Activated CD8-positive, alpha-beta memory T cell treated with anti-CD3 and anti-CD28 coated beads, Interleukin-2, amount 10 ng/mL, durations not matched to agents 7 days and 5 days (primary cell): ENCODE results near the gene ZNF326. TPM values are rescaled to one million over a fixed set of nuclear protein-coding genes. Genes with fewer than 3 reads are reported as not detected.
"Not testable (repeated sequence)": the region's sequence is repeated elsewhere in the genome, so short reads cannot be mapped to it uniquely, and the experiment has no call there.

ENCODE experiments used
- ATAC-seq: fragments of 150-1000 bp; cut with Tn5 transposase; one replicate; pipeline ENCODE4 v1.10.0; 2021; ENCODE audit warnings: moderate library complexity
- CTCF ChIA-PET: fragments of 350-600 bp; sonication (Branson Sonifier 250); formaldehyde crosslinking; loops from one replicate; lab custom pipeline; 2021; ENCODE audit warnings: antibody characterized with exemption; lab: Charles Lee
- DNase-seq: peaks from one replicate; pipeline ENCODE4 v3.0.0-alpha.2; 2020
- H3K27ac Mint-ChIP-seq: one replicate; pipeline ENCODE4 v1.8.0; 2021; ENCODE audit warnings: mild to moderate bottlenecking, mixed read lengths
- H3K27me3 Mint-ChIP-seq: one replicate; pipeline ENCODE4 v1.8.0; 2021; ENCODE audit warnings: mixed read lengths
- H3K36me3 Mint-ChIP-seq: one replicate; pipeline ENCODE4 v1.8.0; 2021; ENCODE audit warnings: mild to moderate bottlenecking, mixed read lengths
- H3K4me1 Mint-ChIP-seq: one replicate; pipeline ENCODE4 v1.8.0; 2021; ENCODE audit warnings: mixed read lengths
- H3K4me3 Mint-ChIP-seq: one replicate; pipeline ENCODE4 v1.8.0; 2021; ENCODE audit warnings: mild to moderate bottlenecking, moderate library complexity, mixed read lengths
- H3K9me3 Mint-ChIP-seq: one replicate; pipeline ENCODE4 v1.8.0; 2022; ENCODE audit warnings: low read depth, mixed read lengths
- total RNA-seq, 2 experiments: library from RNA; stranded (reverse); gene quantifications; one replicate each; pipeline ENCODE4 v1.2.3, GENCODE V29; 2021

ZNF326 gene
- total RNA-seq, 2 experiments from 2014 or later = 16.3 to 19.9 TPM

DNA sequence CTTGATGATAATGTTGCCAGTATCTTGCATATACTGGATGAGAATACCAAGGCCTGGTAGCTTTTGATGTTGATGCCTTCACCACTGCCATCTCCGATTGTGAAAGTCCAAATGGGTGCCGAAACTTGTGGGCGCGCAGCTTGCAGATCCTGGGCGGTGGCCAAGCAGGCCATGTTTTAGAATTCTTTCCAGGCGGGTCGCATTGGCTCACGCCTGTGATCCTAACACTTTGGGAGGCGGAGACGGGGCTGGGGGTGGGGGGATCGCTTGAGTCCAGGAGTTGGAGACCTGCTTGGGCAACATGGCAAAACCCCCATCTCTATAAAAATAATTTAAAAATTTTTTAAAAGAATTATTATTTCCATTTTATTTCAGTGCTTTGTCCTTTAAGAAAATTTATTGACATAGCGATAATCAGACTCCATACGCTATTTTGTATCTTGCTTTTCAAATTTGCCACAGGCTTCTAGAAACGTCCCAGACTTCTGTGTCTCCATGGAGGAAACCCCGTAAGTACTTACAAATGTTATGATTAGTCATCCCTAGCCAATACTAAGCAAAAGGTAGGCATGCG, 592 bp upstream of the ZNF326 start:
- Mint-ChIP-seq H3K4me1 (peaks cover 35% of the 10 kb centered on the region), H3K36me3 (peaks cover 10% of the 10 kb centered on the region), H3K27me3 (peaks cover 17% of the 10 kb centered on the region), H3K27ac (peak overlapping the region; percentile 92), H3K4me3 (peak overlapping the region; percentile 93), H3K9me3 (no peaks in the 10 kb centered on the region)
- no peak for DNase-seq
- no peak for ATAC-seq
- CTCF ChIA-PET = interaction anchor here (2.6 kb wide), 1 partner anchor 151 kb away, joined by 9 read pairs; no protein-coding TSS in a partner anchor

- Mint-ChIP-seq H3K27me3 (peaks cover 9% of the 10 kb centered on the region), H3K9me3 (no peaks in the 10 kb centered on the region), H3K36me3 (peaks cover 16% of the 10 kb centered on the region), H3K4me1 (peaks cover 37% of the 10 kb centered on the region), H3K27ac (peak overlapping the region; percentile 95), H3K4me3 (peak overlapping the region; percentile 93)
- DNase-seq = no peak
- no peak for ATAC-seq
- CTCF ChIA-PET = interaction anchor here (2.6 kb wide), 1 partner anchor 152 kb away, joined by 9 read pairs; no protein-coding TSS in a partner anchor
Observed at GRCh38 chr1:89995598-89996449, 914 bp downstream of the ZNF326 start.

DNA sequence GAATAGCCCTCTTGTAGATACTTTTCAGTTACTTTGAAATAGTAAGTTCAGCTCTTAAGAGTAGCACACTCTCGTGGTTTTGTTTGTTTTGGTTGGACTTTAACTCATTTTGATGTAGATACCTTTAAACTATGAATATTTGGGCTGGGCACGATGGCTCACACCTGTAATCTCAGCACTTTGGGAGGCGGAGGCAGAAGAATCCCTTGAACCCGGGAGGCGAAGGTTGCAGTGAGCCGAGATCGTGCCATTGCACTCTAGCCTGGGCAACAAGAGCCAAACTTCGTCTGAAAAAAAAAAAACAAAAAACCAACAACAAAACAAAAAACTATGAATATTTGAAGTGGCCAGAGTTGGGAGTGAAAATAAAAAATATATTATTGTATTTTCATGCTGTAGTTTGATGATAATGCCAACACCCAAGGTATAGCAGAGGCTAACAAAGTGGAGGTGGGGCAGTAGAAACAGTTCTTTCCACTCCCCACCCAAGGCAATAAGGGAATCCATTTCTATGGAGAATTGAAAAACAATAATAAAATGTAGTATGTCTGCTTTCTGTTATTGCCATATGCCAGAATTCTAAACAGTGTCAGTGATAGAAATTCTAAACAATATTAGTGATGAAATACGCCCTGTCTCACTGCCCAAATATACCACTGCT, 1.7 kb downstream of the ZNF326 start:
- Mint-ChIP-seq H3K27me3 (peaks cover 4% of the 10 kb centered on the region), H3K36me3 (peaks cover 19% of the 10 kb centered on the region), H3K9me3 (no peaks in the 10 kb centered on the region), H3K27ac (peak overlapping the region; percentile 16), H3K4me1 (peaks cover 35% of the 10 kb centered on the region), H3K4me3 (peak overlapping the region; percentile 93)
- ATAC-seq (no peak), DNase-seq (no peak)
- CTCF ChIA-PET = no interaction called here

DNA sequence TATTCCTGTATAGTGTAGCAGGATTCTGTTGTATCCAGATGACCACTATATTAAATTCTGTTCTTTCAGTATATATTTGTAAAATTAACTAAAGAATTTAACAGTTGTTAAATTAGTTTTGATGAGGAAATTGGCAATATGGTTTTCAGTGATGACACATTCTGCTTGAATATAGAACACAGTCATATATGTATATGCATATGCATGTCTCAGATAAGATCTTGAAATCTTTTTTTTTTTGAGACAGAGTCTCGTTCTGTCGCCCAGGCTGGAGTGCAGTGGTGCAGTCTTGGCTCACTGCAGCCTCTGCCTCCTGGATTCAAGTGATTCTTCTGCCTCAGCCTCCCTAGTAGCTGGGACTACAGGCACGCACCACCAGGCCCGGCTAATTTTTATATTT, 2.2 kb downstream of the ZNF326 start:
- CTCF ChIA-PET, DNase-seq, H3K4me3 Mint-ChIP-seq: not testable (repeated sequence)

DNA sequence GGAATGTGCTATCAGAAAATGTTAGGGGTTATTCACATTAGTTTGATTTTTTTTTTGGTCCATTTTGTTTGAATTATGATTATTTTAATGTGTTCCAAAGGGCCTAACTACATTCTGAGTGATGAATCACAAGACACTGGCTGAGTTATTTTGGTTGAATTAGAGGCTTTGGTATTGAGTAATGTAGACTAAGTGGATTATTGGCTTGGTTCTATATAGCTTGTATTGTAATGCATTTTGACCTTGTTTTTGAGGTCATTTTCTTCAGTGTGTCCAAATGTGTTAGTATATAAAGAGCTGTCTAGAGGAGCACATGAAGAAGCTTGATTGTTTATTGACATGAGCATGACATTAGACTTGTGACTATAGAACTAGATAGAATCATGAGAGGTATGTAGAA, 3.4 kb downstream of the ZNF326 start:
- peaks cover 18% of the 10 kb centered on the region for H3K36me3 Mint-ChIP-seq
- CTCF ChIA-PET = no interaction called here
- no peak for DNase-seq
- no peak for ATAC-seq
- no peaks in the 10 kb centered on the region for H3K27me3 Mint-ChIP-seq
- no peak overlapping the region for H3K4me3 Mint-ChIP-seq
- H3K9me3 Mint-ChIP-seq = no peaks in the 10 kb centered on the region
- H3K27ac Mint-ChIP-seq = no peak overlapping the region
- peaks cover 35% of the 10 kb centered on the region for H3K4me1 Mint-ChIP-seq

More for the DNA sequence above, 2.2 kb downstream of the ZNF326 start:
- not testable (repeated sequence) for H3K9me3 Mint-ChIP-seq, ATAC-seq, H3K27ac Mint-ChIP-seq, H3K27me3 Mint-ChIP-seq
- Mint-ChIP-seq H3K4me1 (peaks cover 35% of the 10 kb centered on the region), H3K36me3 (peaks cover 19% of the 10 kb centered on the region)

- CTCF ChIA-PET = no interaction called here
- no peaks in the 10 kb centered on the region for H3K27me3 Mint-ChIP-seq
Observed at GRCh38 chr1:89999208-89999607, 4.3 kb downstream of the ZNF326 start.

DNA sequence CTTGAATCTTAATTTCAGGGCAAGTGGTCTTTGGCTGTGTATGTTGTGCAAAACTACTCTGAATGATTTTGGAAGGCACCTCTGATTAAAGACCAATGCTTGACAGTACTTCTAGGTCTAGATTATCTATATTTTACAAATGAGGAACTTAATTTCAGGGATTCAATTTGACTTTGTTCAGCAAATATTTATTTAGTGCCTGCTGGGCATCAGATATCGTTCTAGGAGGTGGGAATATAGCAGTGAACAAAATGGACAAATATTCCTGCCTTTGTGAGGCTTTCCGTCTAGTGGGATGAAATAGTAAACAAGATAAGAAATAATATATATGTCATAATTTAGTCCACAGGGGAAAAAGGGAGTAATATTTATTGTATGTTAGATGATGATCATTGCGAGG, 4.7 kb downstream of the ZNF326 start:
- H3K4me1 Mint-ChIP-seq = peaks cover 31% of the 10 kb centered on the region
- H3K27ac Mint-ChIP-seq = no peak overlapping the region
- CTCF ChIA-PET = no interaction called here
- no peaks in the 10 kb centered on the region for H3K9me3 Mint-ChIP-seq
- no peak for DNase-seq
- peaks cover 18% of the 10 kb centered on the region for H3K36me3 Mint-ChIP-seq
- no peak overlapping the region for H3K4me3 Mint-ChIP-seq
- H3K27me3 Mint-ChIP-seq = no peaks in the 10 kb centered on the region
- ATAC-seq = no peak

More at GRCh38 chr1:89999208-89999607, 4.3 kb downstream of the ZNF326 start:
- H3K27ac Mint-ChIP-seq = no peak overlapping the region
- H3K4me1 Mint-ChIP-seq = peaks cover 33% of the 10 kb centered on the region
- H3K9me3 Mint-ChIP-seq = no peaks in the 10 kb centered on the region
- DNase-seq (no peak), ATAC-seq (no peak)
- H3K36me3 Mint-ChIP-seq = peaks cover 18% of the 10 kb centered on the region
- H3K4me3 Mint-ChIP-seq = no peak overlapping the region

DNA sequence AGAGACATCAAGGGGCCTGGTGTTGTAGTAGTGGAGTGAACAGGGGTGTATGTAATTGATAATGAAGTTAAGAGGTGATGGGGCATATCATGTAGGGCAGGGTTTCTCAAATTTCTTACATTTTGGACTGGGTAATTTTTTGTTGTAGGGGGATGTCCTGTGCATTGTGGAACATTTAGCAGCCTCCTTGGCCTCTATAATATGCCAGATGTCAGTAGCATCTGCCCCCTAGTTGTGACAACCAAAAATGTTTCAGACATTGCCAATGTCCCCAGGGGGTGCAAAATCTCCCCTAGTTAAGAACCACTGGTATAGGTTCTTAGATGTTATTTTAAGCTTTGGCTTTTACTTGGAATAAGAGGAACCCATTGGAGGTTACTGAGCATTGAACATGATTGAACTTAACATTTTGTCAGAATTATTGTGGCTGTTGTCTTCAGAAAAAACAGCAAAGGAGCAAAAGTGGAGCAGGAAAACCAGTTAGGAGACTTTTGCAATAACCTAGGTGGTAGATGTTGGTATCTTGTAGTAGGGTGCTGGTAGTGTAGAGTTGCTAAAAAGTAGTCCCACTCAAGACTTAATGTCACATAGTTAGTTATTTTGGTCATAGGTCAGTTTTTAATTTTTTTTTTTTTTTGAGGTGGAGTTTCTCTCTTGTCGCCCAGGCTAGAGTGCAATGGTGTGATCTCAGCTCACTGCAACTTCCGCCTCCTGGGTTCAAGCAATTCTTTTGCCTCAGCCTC, 6.2 kb downstream of the ZNF326 start:
- Mint-ChIP-seq H3K9me3 (no peaks in the 10 kb centered on the region), H3K27me3 (no peaks in the 10 kb centered on the region), H3K36me3 (peaks cover 25% of the 10 kb centered on the region), H3K27ac (no peak overlapping the region), H3K4me3 (no peak overlapping the region), H3K4me1 (peaks cover 27% of the 10 kb centered on the region)
- CTCF ChIA-PET = interaction anchor here (1.6 kb wide), 1 partner anchor 9 kb away, joined by 4 read pairs; no protein-coding TSS in a partner anchor
- ATAC-seq = peak; percentile 36
- no peak for DNase-seq

- H3K9me3 Mint-ChIP-seq = no peaks in the 10 kb centered on the region
Observed at GRCh38 chr1:90007979-90008404, 13.1 kb downstream of the ZNF326 start.

DNA sequence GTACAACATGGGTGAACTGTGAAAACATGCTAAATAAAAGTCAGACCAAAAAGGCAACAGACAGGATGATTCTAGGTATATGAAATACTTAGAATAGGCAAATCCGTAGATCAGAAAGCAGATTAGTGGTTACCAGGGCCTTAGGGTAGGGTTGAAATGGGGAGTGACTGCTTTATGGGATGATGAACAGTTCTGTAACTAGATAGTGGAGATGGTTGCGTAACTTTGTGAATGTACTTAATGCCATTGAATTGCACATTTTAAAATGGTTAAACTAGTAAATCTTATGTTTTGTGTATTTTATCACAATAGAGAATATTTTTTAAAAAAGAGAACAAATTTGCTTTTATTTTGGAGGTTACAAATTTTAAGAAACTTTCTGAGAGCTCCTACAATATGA, 17.4 kb downstream of the ZNF326 start:
- H3K36me3 Mint-ChIP-seq = peaks cover 61% of the 10 kb centered on the region
- CTCF ChIA-PET = no interaction called here
- no peak for DNase-seq
- H3K27me3 Mint-ChIP-seq = no peaks in the 10 kb centered on the region
- H3K27ac Mint-ChIP-seq = no peak overlapping the region
- H3K9me3 Mint-ChIP-seq = no peaks in the 10 kb centered on the region
- ATAC-seq = no peak
- H3K4me3 Mint-ChIP-seq = no peak overlapping the region
- peaks cover 5% of the 10 kb centered on the region for H3K4me1 Mint-ChIP-seq

More at GRCh38 chr1:90007979-90008404, 13.1 kb downstream of the ZNF326 start:
- Mint-ChIP-seq H3K27me3 (no peaks in the 10 kb centered on the region), H3K4me1 (peaks cover 7% of the 10 kb centered on the region), H3K27ac (no peak overlapping the region), H3K36me3 (peaks cover 46% of the 10 kb centered on the region), H3K4me3 (no peak overlapping the region)
- ATAC-seq = no peak
- CTCF ChIA-PET = no interaction called here
- no peak for DNase-seq

DNA sequence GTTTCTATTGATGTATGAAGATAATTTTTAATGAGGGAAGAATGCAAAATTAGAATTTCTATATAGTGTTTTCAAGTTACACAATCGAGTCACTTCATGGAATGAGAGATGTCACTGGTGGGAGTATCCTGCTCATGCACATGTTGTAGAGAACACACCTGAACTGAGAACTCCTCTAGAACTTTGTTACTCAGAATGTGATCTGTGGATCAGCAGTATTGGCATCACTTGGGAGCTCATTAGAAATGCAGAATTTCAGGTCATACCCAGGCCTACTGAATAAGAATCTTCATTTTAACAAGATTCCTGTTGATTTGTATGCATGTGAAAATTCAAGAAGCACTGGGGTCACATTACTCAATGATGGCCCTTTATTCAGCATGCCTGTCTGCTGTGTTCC, 28.8 kb downstream of the ZNF326 start:
- peaks cover 21% of the 10 kb centered on the region for H3K9me3 Mint-ChIP-seq
- ATAC-seq = no peak
- DNase-seq = no peak
- H3K36me3 Mint-ChIP-seq = peaks cover 89% of the 10 kb centered on the region
- H3K27me3 Mint-ChIP-seq = no peaks in the 10 kb centered on the region
- H3K4me3 Mint-ChIP-seq = no peak overlapping the region
- H3K4me1 Mint-ChIP-seq = no peaks in the 10 kb centered on the region
- CTCF ChIA-PET = interaction anchor here (0.6 to 0.7 kb wide), 2 partner anchors 11 to 1375 kb away, joined by 3 read pairs; no protein-coding TSS in a partner anchor
- no peak overlapping the region for H3K27ac Mint-ChIP-seq

DNA sequence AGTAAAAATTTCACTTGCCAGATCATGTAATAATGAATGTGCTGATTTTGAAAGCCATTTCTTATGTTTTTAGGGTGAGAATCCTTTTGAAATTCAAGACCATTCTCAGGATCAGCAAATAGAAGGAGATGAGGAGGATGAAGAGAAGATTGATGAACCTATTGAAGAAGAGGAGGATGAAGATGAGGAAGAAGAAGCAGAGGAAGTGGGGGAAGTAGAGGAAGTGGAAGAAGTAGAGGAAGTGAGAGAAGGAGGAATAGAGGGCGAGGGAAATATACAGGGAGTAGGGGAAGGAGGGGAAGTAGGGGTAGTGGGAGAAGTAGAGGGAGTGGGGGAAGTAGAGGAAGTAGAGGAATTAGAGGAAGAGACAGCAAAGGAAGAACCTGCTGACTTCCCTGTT, 32.4 kb downstream of the ZNF326 start:
- CTCF ChIA-PET = no interaction called here
- Mint-ChIP-seq H3K9me3 (peaks cover 16% of the 10 kb centered on the region), H3K4me3 (no peak overlapping the region), H3K36me3 (peaks cover 74% of the 10 kb centered on the region), H3K27me3 (no peaks in the 10 kb centered on the region), H3K27ac (no peak overlapping the region), H3K4me1 (no peaks in the 10 kb centered on the region)
- ATAC-seq = no peak
- DNase-seq = no peak

- Mint-ChIP-seq H3K27ac (no peak overlapping the region), H3K9me3 (no peaks in the 10 kb centered on the region), H3K4me3 (no peak overlapping the region), H3K36me3 (no peaks in the 10 kb centered on the region), H3K4me1 (no peaks in the 10 kb centered on the region), H3K27me3 (no peaks in the 10 kb centered on the region)
- ATAC-seq (no peak), DNase-seq (no peak)
- CTCF ChIA-PET = no interaction called here
Observed at GRCh38 chr1:90039652-90040051, 44.7 kb downstream of the ZNF326 start.
